Transverse colon (tissue), 4 donors: ENCODE data around the gene RUNDC3A. TPM values are rescaled to one million over a fixed set of nuclear protein-coding genes. Genes with fewer than 3 reads are reported as not detected.
"Not testable (repeated sequence)": the region's sequence is repeated elsewhere in the genome, so short reads cannot be mapped to it uniquely, and the experiment has no call there.

Experiments
- DNase-seq: peaks from one replicate; pipeline ENCODE4 v3.0.0-alpha.2; 2019
- H3K27ac ChIP-seq, 4 donors: fragments of 200-600 bp; sonication (generic); 2 replicates each; pipeline ENCODE4 v1.5.1; 2016 to 2018; ENCODE audit warnings: inconsistent platforms in 4 of 4
- H3K27me3 ChIP-seq: fragments of 200-600 bp; sonication (generic); 2 replicates; pipeline ENCODE4 v1.5.1; 2017; ENCODE audit warnings: inconsistent platforms
- H3K36me3 ChIP-seq, 4 donors: fragments of 200-600 bp; sonication (generic); 2 replicates each; pipeline ENCODE4 v1.5.1; 2017 to 2019; ENCODE audit warnings: inconsistent platforms in 4 of 4
- H3K4me1 ChIP-seq, 4 donors: fragments of 200-600 bp; sonication (generic); 2 replicates each; pipeline ENCODE4 v1.5.1; 2017 to 2020; ENCODE audit warnings: inconsistent platforms in 4 of 4
- H3K4me3 ChIP-seq, 4 donors: fragments of 200-600 bp; sonication (generic); 1 replicate in 1 of 4; 2 replicates in 3 of 4; pipeline versions ENCODE4 v1.5.1 to v1.6.1; 2017 to 2019; ENCODE audit warnings: inconsistent platforms in 4 of 4
- H3K9me3 ChIP-seq, 2 donors: fragments of 200-600 bp; sonication (generic); 2 replicates each; pipeline ENCODE4 v1.5.1; 2017 to 2019; ENCODE audit warnings: inconsistent platforms in 2 of 2
- EP300 ChIP-seq: sonication (generic); formaldehyde crosslinking; IDR thresholded peaks from one replicate; pipeline ENCODE4 v1.6.1; 2017; ENCODE audit warnings: antibody characterized with exemption, low read depth
- POLR2A ChIP-seq: fragments of 450-650 bp; IDR thresholded peaks from one replicate; pipeline ENCODE4 v1.6.1; 2016; ENCODE audit warnings: antibody characterized with exemption, mild to moderate bottlenecking, moderate library complexity
- POLR2AphosphoS5 ChIP-seq, 3 donors: sonication (generic); formaldehyde crosslinking; IDR thresholded peaks; one replicate each; pipeline ENCODE4 v1.6.1; 2016; ENCODE audit warnings: antibody characterized with exemption in 3 of 3
- WGBS, 2 donors: methylation state at CpG; one replicate each; pipeline ENCODE4 v1.1.5; 2018; ENCODE audit warnings: low coverage in 1 of 2; 5-methylcytosine and 5-hydroxymethylcytosine counted together
- in situ Hi-C, 4 donors: fragments of 200-750 bp; cut with MboI; loops; one replicate each; pipeline versions ENCODE4 v1.15.0 to v1.15.1; 2017; ENCODE audit warnings: low sequenced_read_pairs in 3 of 4, low pct_ligation_motif_present in 1 of 4, low pct_unique_long_range_greater_than_20kb in 1 of 4
- intact Hi-C: fragments of 100-400 bp; cut with DNase I; formaldehyde crosslinking; loops from one replicate; pipeline ENCODE4 v1.15.1; 2023; ENCODE audit warnings: low total_unique reads
- small RNA-seq, 4 donors: library from RNA; depleted of rRNA; stranded (forward); fragments of <200 nt; gene quantifications; one replicate each; pipeline ENCODE3, GENCODE V24; 2016
- total RNA-seq, 4 donors: library from RNA; depleted of rRNA; stranded (reverse); fragments of >200 nt; gene quantifications; one replicate each; pipeline ENCODE4 v1.1.0, GENCODE V29; 2016
- TF ChIP-seq, protein P1 (sequence below), 5 experiments: fragments of 200-600 bp in 3 of 5; fragments of 450-650 bp in 2 of 5; sonication (generic) in 3 of 5; IDR thresholded peaks; 1 replicate in 2 of 5; 2 replicates in 3 of 5; pipeline ENCODE4 v1.5.1; 2016 to 2017; ENCODE audit warnings: antibody characterized with exemption in 5 of 5, inconsistent platforms in 3 of 5, mild to moderate bottlenecking in 2 of 5, moderate library complexity in 1 of 5

The RUNDC3A gene
- total RNA-seq, 4 donors from 2014 or later, result 0.48 to 7.6 (median 1.1) TPM; not detected in 1

DNA sequence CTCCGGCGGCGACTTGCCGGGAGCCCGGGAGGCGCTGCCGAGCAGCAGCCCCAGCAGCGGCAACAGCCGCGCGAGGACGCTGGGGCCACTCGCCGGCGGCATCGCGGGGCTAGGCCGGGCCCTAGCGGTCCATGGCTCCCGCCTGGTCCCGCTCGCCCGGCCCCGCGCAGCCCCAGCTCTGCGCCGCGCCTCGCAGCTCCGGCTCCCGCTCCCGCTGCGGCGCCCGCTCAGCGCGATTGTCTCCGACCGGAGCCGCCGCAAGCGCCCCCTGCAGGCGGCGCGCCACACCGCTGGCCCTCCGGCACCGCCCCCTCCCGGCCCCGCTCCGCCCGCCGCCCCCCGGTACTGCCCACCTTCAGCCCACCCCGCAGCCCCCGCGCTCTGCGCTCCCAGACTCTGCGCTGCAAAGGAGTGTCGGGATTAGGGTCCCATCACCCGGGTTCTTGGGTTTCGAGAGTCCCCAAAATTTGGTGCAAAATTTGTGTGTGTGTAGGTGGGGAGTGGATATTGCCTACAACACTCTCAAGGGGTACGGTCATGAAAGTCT lies 55.3 kb downstream of the RUNDC3A start, which contains the start of gene FAM171A2:
TSS of gene FAM171A2 (minus strand) at position 241 of the 547 bp plus-strand sequence. CDS start at position 102, 139 bp downstream.
- TF ChIP-seq, protein P1, sequence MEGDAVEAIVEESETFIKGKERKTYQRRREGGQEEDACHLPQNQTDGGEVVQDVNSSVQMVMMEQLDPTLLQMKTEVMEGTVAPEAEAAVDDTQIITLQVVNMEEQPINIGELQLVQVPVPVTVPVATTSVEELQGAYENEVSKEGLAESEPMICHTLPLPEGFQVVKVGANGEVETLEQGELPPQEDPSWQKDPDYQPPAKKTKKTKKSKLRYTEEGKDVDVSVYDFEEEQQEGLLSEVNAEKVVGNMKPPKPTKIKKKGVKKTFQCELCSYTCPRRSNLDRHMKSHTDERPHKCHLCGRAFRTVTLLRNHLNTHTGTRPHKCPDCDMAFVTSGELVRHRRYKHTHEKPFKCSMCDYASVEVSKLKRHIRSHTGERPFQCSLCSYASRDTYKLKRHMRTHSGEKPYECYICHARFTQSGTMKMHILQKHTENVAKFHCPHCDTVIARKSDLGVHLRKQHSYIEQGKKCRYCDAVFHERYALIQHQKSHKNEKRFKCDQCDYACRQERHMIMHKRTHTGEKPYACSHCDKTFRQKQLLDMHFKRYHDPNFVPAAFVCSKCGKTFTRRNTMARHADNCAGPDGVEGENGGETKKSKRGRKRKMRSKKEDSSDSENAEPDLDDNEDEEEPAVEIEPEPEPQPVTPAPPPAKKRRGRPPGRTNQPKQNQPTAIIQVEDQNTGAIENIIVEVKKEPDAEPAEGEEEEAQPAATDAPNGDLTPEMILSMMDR (IDR thresholded peaks at IDR 0.05), result peak in 4 of 5 experiments; percentile 9 to 82 (median 67)
- TF ChIP-seq POLR2AphosphoS5 (IDR thresholded peaks at IDR 0.05), result no peak
- in situ Hi-C loops, result no loop called here
- H3K9me3 ChIP-seq, result no peaks in the 10 kb centered on the region
- 0% methylated on average over 34 of the region's 63 CpGs; no CpG with 5 or more reads in 1 of the 2 donors for WGBS, 2 donors
- peaks cover 44% of the 10 kb centered on the region for H3K27me3 ChIP-seq
- DNase-seq, result peak; percentile 53
- intact Hi-C loops, result no loop called here
- peak within 1 kb of the TSS; percentile 52 to 83 (median 63) for H3K4me3 ChIP-seq
- H3K4me1 ChIP-seq, result peaks cover 0 to 13% (median 4%) of the 10 kb centered on the region in 4 donors
- H3K36me3 ChIP-seq, result no peaks in the 10 kb centered on the region
- peak within 1 kb of the TSS in 1 of 4 donors; percentile 13 for H3K27ac ChIP-seq

DNA sequence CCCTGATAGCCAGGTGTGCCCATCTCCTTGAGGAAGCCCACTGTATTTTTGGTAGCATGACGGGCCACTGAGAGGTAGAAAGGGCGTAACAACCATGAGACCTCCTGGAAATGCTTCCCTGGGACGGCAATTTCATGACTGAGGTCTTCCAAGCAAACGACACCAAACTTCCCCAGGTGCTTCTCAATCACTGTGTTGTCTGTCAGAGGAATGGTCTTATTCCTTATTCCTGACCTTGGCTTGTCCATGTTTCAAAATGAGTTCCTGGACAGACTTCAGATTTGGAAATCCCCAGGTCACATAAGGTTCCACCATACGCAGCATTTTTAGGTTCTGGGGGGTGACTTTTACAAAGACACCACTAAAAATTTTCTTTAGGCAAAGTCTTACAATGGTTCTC lies 56.6 kb downstream of the RUNDC3A start:
- intact Hi-C loops, in situ Hi-C loops, H3K36me3 ChIP-seq, H3K27ac ChIP-seq, H3K9me3 ChIP-seq, DNase-seq, H3K4me3 ChIP-seq: not testable (repeated sequence)
- Histone ChIP-seq H3K27me3 (peaks cover 52% of the 10 kb centered on the region), H3K4me1 (peaks cover 0 to 13% (median 4%) of the 10 kb centered on the region in 4 donors)
- 77 to 80% methylated on average over 1 to 5 of the region's 5 CpGs for WGBS, 2 donors

DNA sequence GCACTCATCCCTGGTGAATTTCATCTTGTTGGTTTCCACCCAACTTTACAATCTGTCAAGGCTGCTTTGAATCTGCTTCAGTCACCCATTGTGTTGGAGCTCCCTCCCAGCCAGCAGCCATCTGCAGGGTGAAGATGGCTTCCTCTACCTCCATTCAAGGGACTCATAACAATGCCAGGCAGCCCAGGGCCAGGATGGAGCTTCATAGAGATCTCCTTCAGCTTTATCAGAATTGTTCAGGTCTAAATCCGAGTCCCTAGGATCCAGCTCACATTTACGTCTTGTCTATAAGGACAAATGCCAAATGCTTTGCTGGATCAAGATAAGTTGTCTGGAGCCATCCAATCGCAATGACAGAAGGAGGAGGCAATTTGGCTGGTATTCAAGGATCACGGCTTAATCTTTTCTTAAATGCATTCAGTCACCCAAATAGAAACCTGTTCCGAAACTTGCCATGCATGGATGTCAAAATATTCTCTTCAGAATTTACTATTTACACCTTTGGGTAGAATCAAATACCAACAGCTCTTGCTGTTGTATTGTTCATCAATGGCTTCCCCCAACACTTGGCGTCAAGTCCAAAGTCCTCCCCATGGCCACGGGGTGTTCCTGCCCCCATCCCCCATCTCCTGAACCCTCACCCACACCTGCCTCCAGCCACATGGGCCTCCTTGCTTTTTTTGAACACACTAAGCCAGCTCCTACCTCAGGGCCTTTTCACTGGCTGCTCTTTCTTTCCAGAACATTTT lies 59.0 kb downstream of the RUNDC3A start:
- Histone ChIP-seq H3K27ac (no peak overlapping the region), H3K36me3 (no peaks in the 10 kb centered on the region), H3K9me3 (no peaks in the 10 kb centered on the region), H3K27me3 (peaks cover 64% of the 10 kb centered on the region), H3K4me3 (no peak overlapping the region), H3K4me1 (peaks cover 0 to 13% (median 4%) of the 10 kb centered on the region in 4 donors)
- no peak for TF ChIP-seq POLR2AphosphoS5 (IDR thresholded peaks at IDR 0.05)
- TF ChIP-seq, protein P1 (IDR thresholded peaks at IDR 0.05), result no peak
- no peak for TF ChIP-seq POLR2A
- TF ChIP-seq EP300, result no peak
- DNase-seq, result no peak
- in situ Hi-C loops (no loop called here), intact Hi-C loops (no loop called here)
- 68 to 88% methylated on average over 5 to 7 of the region's 7 CpGs for WGBS, 2 donors

Small RNA genes within 50 kb of the gene (small RNA-seq; reads per million reads assigned to genes)
- 0 reads per million in 4 donors for gene RF00012
- gene RN7SL507P, result 0 to 0.55 (median 0.06) reads per million in 4 donors
- gene RNU6-453P, result 0 to 0.56 (median 0.23) reads per million in 4 donors

Other genes starting within 250 kb of the RUNDC3A start
- gene LSM12, start 241.9 kb upstream of the RUNDC3A start, total RNA-seq, result 10 to 100 TPM in 3 of 4 donors, 1 to 10 TPM in 1; 5.4 to 29.2 (median 22.9) TPM
- gene G6PC3, start 237.9 kb upstream of the RUNDC3A start, total RNA-seq, result 10 to 100 TPM in 3 of 4 donors, 1 to 10 TPM in 1; 5.2 to 35.6 (median 18.5) TPM
- gene HDAC5, start 185.0 kb upstream of the RUNDC3A start, total RNA-seq, result 100 to 1,000 TPM in 1 of 4 donors, 10 to 100 TPM in 3; 45.3 to 182 (median 70.8) TPM
- gene HROB, start 166.7 kb upstream of the RUNDC3A start, total RNA-seq, result 10 to 100 TPM in 2 of 4 donors, under 1 TPM in 2; 0.32 to 16.9 (median 8.5) TPM
- gene ASB16, start 137.9 kb upstream of the RUNDC3A start, total RNA-seq, result 1 to 10 TPM in 2 of 4 donors, not detected in 2; 1.2 to 2.6 TPM
- 10 to 100 TPM; 53.4 to 70.5 (median 60.6) TPM for gene TMUB2, start 121.6 kb upstream of the RUNDC3A start, total RNA-seq
- 10 to 100 TPM; 44.1 to 77.4 (median 52.3) TPM for gene ATXN7L3, start 108.7 kb upstream of the RUNDC3A start, total RNA-seq
- 10 to 100 TPM; 49.4 to 61.6 (median 60.4) TPM for gene UBTF, start 88.9 kb upstream of the RUNDC3A start, total RNA-seq
- not detected for gene SLC4A1, start 40.5 kb upstream of the RUNDC3A start, total RNA-seq
- 100 to 1,000 TPM; 136 to 154 (median 141) TPM for gene SLC25A39, start 16.2 kb downstream of the RUNDC3A start, total RNA-seq
- 1,000 to 10,000 TPM in 1 of 4 donors, 100 to 1,000 TPM in 3; 546 to 1,119 (median 694) TPM for gene GRN, start 36.7 kb downstream of the RUNDC3A start, total RNA-seq
- gene FAM171A2, start 55.3 kb downstream of the RUNDC3A start, total RNA-seq, result 1 to 10 TPM in 1 of 4 donors, under 1 TPM in 2, not detected in 1; 0.14 to 7.9 (median 0.95) TPM
- under 1 TPM in 2 of 4 donors, not detected in 2; 0.14 to 0.32 TPM for gene ITGA2B, start 81.0 kb downstream of the RUNDC3A start, total RNA-seq
- 10 to 100 TPM; 14.5 to 53.1 (median 31.2) TPM for gene GPATCH8, start 194.8 kb downstream of the RUNDC3A start, total RNA-seq
- gene FZD2, start 248.9 kb downstream of the RUNDC3A start, total RNA-seq, result 1 to 10 TPM in 1 of 4 donors, under 1 TPM in 1, not detected in 2; 0.41 to 1.3 TPM